Inflammatory macrophage (primary cell): ENCODE results near the gene NEURL3.

Source experiments
- DNase-seq, 2 donors: peaks; one replicate each; pipeline ENCODE4 v3.0.0-alpha.2; 2020 to 2022

NEURL3 gene

DNA sequence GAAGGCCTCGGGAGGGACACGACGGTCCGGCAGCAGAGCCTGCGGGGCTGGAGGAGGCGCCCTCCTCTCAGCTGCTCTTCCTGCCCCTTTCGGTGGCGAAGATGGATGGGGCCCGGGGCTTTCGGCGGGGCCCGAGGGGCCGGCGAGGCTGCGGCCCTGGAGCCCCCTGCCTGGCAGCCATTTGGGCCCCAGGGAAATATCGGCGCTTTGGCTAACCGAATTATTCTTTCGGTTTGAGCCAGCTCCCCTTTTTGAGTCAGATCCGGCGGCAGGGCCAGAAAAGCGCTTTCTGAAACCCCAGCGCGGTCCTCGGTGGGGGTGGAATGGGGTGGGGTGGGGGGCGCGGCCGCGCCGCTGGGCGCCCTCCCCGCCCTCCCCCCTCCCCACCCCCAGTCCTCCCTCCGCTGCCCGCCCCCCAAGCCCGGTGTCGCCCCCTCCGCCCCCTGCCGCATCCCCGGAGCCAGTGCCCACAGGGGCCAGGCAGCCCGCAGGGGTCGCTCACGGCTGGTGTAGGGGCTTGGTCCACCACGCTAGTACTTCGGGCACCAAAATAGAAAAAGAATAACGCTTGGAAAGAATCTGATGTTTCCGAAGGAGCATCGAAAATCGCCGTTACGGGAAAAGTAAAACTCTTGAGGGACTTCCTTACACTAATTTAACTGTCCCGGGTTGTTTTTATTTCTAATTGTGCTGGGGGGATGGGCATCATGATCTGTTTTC, 22.3 kb upstream of the NEURL3 start:
- peak in 1 of 2 donors; percentile 21 for DNase-seq

DNA sequence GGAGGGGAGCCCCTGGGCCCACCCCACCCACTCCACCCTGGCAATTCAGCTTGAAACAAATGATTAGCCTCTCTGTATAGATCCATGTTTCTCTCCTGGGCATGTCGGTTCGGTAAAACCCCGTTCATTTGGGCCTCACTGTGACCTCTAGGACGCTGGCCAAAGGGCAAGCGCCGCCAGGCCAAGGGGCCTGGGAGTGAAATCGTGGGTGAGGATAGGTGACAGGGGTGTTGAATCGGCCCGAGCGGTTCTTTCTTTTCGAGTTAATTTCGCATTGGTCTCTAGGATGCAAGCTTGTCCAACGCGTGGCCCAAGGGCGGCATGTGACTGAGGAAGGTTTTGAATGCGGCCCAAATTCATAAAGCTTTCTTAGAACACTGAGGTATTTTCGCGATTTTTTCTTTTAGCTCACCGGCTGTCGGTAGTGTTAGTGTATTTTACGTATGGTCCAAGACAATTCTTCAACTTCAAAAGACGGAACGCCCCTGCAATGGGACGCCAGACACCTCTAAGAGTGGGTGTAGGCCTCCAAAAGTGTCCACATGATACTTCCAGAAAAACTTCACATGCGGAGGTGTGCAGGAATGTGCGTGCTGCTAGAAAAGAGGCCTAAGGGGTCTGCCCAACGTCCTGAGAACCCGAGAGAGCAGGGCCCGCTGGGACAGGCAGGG, 21.6 kb upstream of the NEURL3 start:
- no peak for DNase-seq

DNA sequence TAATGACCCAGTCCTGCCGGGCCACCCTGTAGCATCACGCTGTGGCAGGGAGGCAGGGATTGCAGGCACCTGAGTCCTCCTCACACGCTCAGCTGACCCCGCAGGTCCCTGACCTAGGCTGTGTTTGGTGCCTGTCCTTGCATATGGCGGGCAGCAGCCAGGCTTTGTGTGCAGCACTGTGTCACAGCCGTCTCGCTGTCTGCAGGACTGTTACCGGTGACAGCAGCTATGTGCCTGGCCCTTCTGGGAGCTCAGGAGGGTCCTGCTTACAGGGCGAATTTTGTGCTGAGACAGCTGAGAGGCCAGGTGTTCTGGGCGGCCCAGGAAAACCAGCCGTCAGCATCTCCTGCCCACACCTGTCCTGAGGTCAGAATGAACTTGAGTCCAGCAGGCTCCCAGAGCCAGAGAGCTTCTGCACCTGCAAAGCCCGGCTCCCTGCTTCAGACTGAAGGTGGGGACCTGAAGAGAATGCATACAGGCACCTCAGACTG, 21.0 kb upstream of the NEURL3 start:
- DNase-seq: no peak

DNA sequence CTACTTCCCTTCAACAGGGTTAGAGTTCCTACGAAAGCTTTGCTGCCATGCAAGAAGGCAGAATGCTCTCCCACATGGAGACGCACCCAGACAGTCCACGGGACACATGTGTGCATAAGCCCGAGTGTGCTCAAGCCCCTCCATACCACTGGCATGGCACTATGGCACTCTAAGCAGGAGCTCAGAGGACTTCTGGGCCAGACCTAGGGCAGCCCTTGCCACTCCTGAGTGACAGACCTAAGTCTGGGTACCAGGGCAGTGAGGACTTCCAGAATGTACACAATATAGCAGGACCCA, 20.0 kb upstream of the NEURL3 start:
- DNase-seq: no peak

DNA sequence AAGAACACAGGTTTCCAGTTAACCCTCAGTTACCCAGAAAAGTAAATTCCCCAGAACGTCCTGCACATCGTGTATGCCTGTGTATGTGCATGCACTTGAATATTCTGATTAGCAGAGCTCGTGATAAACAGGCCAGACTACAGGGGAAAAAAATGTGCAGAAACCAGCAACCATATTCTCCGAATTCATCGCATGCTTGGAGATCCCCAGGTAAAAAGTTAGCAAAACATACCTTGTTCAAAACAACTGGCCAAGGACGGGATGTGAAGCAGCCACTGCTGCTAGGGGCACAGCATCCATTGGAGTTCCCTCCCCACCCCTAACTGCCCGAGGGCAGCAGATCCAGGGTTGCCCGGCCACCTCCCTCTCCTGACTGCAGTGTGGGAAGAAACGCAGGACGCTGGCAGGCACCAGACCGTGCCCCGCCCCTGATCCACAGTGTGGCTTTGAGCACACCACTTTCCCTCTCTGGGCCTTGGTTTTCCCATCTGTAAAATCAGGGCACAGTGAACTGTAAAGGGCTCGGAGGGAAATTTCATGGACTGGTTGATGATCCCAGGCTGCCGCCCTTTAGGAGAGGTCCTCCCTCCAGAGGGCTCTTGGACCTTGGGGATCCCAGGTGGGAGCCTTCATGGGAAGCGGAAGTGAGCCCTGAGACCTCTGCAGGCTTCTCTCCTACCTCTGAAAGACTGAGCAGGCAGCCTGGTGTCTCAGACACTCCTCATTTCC, 19.5 kb upstream of the NEURL3 start:
- no peak for DNase-seq

DNA sequence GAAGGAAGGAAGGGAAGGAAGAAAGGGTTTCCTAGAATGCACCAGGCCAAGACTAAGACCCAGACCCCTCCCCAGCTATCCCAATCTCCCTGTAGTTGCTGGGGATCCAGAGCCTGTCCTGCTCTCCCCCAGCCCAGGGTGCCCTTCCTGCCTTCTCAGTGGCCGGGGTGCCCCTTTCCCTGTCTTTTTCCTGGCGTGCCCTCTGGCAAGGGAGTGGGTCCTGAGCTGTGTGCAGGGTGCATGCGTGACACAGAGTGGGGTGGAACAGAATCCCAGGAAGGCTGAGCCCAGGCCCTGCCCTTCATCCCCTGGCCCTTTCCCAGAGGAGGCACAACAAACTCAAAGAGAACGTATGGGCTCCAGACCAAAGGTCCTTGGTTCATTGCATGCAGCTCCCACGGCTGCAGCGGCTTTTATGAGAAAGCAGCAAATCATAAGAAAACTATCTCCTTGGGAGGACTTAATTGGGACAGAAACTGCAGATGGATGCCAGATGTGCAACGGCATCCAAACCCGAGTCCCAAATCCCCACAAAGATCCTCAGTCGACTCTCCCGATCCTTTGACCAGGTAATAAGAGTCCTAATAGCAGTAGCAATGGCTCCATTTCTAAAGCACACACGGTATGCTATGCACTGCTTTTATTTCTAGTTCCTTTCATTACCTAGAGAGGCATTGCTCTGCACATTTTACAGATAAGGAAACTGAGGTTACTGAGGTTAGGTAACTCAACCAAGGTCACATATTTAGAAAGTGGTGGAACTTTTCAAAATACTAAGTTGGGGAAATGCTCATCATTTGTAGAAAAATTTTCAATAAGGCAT, 18.7 kb upstream of the NEURL3 start:
- no peak for DNase-seq

DNA sequence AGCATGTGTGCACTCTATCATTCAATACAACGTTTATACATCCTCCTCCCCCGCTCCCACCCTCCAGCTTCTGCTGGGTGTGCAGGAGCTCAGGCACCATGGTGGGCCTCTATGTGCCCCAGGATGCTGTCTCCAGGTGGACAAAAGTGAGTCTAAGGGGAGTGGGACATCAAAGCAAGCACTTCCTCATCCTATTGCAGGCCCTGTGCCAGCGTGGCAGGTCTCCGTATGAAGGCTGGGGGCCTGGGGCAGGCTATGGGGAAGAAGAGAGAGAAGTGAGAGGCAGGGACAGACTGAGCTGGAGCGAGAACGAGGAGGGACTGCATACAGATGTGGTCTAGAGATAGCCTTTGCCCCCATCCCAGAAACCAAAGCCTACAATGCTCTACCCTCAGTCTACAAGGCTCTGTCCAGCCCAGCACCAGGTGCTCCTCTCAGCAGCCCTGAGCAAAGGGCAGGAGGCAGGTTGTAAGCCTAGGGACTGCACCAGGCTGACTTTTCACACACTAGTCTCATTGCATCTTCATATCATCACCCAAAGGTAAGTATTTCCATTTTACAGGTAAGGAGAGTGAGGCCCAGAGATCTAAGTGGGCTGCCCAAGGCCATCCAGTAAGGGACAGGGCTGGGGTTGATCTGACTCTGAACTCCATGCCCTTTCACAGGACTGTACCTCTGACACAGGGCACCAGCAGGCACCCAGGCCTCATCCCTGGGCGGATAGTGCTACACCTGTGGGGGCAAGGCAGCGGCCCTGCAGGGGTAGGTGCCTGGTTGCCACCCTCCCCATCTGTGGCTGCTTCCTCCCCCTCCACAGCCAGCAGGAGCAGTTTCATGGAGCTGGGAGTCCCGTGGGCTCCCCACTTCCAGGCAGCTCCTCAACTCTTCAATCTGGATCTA, 17.4 kb upstream of the NEURL3 start:
- no peak for DNase-seq

DNA sequence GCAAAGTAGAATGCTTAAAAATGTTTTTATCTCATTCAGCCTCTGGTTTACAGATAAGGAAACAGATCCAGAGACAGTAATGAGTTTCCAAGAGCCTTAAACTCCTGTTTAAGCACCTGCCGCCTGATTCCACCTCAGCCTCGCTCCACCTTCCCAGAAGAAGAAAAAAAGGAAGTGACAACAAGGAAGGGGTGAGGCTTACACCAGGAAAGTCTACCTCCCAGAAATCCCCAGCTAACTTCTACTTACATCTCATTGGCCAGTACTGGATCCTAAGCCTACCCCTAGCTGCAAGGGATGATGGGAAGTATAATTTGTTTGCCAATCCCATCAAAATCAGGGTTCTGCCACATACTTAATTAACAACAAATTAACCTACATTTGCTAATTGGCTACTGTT, 16.1 kb upstream of the NEURL3 start:
- DNase-seq: no peak

DNA sequence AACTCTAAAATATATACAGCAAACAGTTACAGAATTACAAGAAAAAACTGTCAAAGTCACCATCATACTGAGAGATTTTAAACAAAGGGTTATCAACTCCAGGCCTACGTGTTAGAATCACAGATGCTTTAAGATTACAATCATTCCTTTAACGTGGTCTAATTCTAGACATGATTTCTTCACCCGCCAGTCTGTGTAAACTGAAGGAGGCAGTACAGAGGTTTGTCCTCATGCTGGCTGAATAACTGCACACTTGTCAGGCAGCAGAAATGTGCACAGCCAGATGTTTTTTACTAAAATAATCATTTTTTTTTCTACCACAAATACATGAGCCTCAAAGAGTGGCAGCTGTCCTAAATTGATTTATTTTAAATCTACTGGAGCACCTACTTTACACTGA, 15.5 kb upstream of the NEURL3 start:
- no peak for DNase-seq

DNA sequence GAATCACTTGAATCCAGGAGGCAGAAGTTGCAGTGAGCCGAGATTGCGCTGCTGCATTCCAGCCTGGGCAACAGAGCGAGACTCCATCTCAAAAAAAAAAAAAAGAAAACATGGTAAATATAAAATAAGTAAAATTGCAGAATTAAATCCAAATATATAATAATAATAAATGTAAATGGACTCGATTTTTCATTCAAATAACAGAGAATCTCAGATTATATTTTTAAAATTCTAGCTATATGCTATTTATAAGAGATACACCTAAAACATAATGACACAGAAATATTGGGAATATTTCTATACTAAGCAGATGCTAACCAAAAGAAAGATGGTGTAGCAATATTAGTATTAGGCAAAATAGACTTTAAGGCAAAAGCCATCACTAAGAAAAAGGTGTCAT, 15.1 kb upstream of the NEURL3 start:
- DNase-seq: no peak

DNA sequence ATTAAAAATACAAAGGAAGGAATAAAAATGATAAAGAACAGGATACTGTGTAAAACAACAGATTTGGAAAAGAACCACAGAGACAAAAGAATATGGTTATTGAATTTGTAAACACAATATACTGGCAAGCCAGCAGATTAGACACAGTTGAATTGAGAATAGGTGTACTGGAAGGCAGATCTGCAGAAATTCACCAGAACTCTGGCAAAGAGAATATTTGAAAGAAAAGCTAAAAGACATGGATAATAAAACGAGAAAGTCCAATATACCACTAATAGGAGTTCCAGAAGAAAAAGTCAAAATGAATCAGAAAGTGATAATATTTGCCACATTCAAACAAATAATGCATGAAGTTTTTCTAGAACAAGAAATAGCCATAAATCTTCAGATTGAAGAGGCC, 11.9 kb upstream of the NEURL3 start:
- no peak for DNase-seq

DNA sequence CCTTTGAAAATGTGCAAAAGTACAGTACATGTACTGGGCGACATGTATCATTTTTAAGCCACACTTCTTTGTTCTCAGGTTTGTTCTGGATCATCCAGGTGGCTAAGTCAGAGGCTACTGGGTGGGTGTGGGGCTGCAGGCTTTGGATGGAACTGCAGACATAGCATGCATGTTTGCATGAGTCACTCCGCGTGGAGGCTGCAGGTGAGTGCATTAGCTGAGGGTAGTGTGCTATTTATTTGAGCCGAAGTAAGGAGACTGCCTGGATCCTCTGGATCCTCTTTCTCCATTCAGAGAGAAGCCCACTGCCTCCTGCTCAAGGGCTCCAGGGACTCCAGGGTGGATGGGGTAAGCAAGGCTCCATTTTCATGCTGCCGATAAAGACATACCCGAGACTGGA, 9.4 kb upstream of the NEURL3 start:
- no peak for DNase-seq

DNA sequence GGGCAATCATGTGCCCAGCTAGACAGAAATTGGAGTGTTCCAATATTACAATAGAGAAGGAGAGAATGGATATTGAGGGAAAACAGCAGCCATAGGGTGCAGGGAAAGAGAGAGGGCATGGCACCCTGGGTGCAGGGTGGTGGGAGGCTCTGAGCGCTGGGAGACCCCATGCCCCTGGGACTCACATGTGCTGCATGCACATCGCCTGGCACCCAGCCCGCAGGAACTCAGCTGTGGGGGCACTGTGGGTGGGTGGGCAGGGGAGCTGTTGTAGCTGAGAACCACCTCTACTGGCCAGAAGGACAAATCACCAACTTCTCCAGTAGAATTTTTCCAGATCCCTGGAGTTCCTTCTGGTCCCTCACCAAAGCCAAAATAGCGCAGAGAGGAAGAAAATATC, 7.2 kb upstream of the NEURL3 start:
- no peak for DNase-seq

DNA sequence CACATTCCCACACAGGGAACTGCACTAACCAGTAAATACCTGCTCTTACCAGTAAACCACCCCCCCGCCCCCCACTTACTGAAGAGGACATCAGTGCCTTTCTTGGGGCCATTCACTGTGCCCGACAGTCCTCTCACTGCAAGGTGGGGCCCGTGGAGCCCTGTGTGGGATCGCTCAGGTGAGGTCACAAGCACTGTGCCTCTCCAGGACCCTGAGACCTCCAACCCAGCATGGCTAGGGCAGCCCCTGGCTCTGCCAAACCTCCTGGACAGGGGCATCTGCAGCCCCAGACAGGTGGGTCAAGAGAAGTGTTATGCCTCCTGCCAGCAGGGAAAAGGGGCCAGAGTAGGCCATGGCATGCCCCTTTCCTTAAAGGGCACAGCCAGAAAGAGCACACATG, 6.7 kb upstream of the NEURL3 start:
- DNase-seq: no peak

DNA sequence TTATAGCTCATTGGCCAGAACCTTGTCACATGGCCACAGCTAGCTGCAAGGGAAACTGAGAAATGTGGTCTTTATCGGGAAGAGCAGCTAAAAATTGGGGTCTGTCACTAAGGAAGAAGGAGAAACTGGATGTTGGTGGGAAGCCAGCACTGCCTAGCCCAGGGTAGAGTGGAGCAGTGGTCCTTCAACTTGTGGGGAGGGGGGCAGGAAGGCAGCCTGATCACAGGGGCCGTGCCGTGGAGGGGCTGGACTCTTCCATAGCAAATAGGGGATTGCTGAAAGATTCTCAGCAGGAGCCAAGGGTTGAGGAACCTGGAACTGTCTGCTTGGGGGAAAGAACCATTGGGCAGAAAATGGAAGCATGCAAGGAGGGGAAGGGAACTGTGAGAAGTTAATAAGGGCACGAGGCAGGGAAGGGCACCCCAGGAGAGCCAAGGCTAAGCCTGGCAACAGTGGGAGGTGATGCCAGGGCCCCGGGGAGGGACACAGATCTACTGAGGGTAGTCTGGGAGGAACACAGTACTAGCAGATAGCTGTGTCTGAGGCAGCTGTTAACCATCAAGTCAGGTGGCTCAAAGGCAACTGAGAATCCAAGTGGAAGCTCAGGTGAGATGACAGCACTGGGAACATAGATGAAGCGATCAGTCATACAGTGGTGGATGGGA, 5.9 kb upstream of the NEURL3 start:
- no peak for DNase-seq

DNA sequence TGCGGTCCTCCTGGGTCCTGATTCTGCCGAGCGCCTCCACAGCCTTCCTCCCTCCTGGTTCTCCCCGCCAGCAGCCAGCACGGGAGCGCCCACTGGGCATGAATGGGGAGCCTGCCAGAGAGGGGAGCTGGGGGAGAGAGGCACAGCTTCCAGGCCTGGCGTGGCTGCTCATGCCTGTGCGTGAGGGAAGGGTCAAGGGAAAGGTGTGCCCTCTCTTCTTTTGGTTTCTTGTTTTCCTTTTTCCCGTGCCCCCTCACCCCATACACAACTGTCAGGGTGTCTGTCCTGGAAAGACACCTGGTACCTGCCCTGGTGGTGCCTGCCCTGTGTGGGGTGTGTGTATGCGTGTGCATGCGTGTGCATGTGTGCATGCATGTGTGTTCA, 4.7 kb upstream of the NEURL3 start:
- no peak for DNase-seq

DNA sequence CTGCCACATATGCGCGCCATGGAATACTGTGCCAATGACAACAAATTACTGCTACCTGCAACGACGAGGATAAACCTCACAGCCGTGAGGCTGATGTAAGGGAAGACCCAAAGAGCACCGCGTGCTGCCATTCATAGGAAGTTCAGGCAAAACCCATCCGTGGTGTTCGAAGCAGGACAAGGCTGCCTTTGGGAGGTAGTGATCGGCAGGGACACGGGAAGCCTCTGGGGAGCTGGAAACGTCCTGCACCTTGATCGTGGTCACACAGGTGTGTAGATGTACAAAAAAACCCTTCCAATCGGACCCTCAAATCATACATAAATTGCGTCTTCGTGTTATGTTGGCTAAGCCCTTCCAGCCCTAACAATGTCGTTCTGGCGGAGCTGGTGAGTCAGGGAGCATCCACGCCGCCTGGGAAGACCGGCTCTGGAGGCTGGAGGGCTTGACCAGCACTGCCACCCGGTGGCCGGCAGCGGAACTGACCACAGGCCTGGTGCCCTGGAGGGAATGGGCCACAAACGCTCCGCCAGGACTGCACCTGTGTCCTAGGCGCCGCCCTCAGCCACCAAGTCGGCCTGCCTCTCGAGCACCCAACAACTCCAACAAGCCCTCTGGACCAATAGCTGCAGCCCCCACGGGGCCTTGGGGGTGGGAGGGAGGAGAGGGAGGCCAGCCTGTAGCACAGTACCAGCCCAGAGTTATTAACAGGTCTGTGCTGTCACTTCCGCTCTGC, 4.1 kb upstream of the NEURL3 start:
- peak; percentile 82 to 86 for DNase-seq

DNA sequence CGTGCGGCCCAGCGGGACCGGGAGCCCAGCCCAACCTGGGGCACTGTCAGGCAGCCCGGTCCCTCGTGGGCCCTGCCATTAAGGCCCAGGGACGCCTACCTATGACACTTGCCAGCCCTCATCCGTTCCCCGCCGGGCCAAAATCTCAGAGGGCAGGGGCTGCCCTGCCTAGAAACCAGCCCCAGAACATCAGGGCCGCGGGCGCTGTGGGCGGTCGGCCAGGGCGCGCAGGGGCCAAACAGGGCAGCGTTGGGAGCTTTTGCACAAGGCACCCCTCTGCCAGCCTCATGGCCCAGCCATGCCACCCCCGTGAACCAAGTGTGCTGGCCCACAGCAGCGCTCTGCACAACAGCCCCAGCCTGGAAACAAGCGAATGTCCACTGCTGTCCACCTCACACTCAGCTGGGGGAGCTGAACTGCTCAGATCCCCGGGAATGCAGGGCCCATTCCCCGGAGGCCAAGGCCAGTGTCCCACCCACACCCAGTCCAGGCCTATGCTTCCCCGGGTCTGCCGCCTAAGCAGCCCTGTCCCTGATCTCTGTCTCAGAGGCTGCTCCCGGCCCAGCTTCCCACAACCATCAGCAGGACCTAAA, 3.5 kb upstream of the NEURL3 start:
- no peak for DNase-seq

DNA sequence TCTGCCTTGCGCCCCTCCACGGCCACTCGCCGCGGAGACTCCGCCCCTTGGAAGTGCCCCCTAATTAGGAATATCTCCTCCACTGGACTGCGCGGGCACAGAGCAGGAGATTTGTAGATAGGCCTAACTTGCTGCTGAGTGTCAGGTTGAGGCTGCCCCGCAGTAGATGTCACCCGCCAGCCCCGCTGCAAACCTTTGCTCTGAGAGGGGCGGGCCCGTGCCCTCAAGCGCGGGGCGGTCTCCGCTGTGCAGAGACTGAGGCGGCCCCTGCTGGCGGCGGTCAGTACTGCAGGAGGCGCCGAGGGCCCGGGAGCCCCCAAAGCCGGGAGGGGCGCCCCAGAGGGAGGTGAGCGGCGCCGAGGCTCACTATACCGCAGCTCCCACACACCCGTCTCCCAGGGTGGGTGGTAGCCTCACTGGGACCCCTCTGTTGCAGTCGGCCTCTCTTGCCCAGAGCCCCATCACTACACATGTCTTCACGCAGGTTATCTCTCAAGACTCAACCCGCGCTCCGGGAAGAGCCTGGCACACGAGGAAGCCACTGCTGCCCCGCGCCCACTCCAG, 2.9 kb upstream of the NEURL3 start:
- peak; percentile 68 to 70 for DNase-seq

DNA sequence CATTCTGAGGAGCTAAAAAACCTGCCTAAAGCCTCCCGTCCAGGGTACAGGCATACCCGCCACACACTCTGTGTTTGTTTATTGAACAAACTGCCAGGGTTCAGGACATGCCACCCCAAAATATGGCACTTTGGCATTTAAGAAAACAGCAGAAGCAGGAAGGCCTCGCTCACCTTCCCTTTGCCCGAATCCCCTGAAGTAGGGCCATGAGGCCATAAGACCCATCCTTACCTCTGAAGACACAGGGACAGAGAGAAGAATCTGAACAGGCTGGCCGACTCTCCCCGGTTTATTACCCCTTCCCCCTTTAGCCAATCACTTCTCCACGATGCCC, 1.7 kb upstream of the NEURL3 start:
- no peak for DNase-seq
